Measurements from ENCODE around the gene CRYL1. TPM values are rescaled to one million over a fixed set of nuclear protein-coding genes. Genes with fewer than 3 reads are reported as not detected.

CRYL1 gene
- total RNA-seq, 1 experiment from 2014 or later = 26.5 TPM

- ATAC-seq = no peak
- POLR2A ChIA-PET = no interaction called here
- DNase-seq (ENCODE audit: low read depth, low spot score) = no peak
- H3K4me3 ChIP-seq (replicated peaks in 1 of 2; ENCODE audit: low read depth in 1 of 2, low read length in 2 of 2) = no peak overlapping the region
- H3K36me3 ChIP-seq (ENCODE audit: control insufficient read depth in 1 of 2, insufficient read depth in 2 of 2, low read length in 2 of 2) = no peaks in the 10 kb centered on the region
- no peak for TF ChIP-seq ZNF274 (IDR thresholded peaks at IDR 0.05; ENCODE audit: low read depth, low read length)
- no peak for TF ChIP-seq ELF1 (IDR thresholded peaks at IDR 0.05; ENCODE audit: borderline replicate concordance, low read depth)
- TF ChIP-seq TCF7L2 (IDR thresholded peaks at IDR 0.05; ENCODE audit: borderline replicate concordance, extremely low read depth, insufficient read depth, insufficient read length) = no peak
- TF ChIP-seq EGR1 (IDR thresholded peaks at IDR 0.05; ENCODE audit: low read depth) = no peak
- no peak for TF ChIP-seq MAX (IDR thresholded peaks at IDR 0.05)
- TF ChIP-seq YY1 (IDR thresholded peaks at IDR 0.05; ENCODE audit: extremely low read depth, insufficient replicate concordance, low read depth, low read length) = no peak
- H3K4me1 ChIP-seq (ENCODE audit: control insufficient read depth in 1 of 2, insufficient read depth in 2 of 2, low read length in 2 of 2) = no peaks in the 10 kb centered on the region
- no peak overlapping the region for H3K27ac ChIP-seq (ENCODE audit: low read depth, low read length)
- H3K27me3 ChIP-seq (ENCODE audit: insufficient read depth, low read length) = no peaks in the 10 kb centered on the region
- H3K9me2 ChIP-seq (ENCODE audit: insufficient read depth) = no peaks in the 10 kb centered on the region
- intact Hi-C loops (cut with micrococcal nuclease) = no loop called here
- H2AFZ ChIP-seq (ENCODE audit: low read depth, low read length, poor library complexity, severe bottlenecking) = no peak overlapping the region
- H3K4me2 ChIP-seq (ENCODE audit: low read length) = no peak overlapping the region
- RAD21 ChIA-PET (ENCODE audit: low non-redundant PET in 1 of 2, low total read pairs in 2 of 2, uncharacterized antibody in 2 of 2, unreplicated experiment in 2 of 2) = no interaction called here
- H3K9ac ChIP-seq (ENCODE audit: low read length) = no peak overlapping the region
- H3K9me3 ChIP-seq (ENCODE audit: control insufficient read depth in 1 of 2, insufficient read depth in 1 of 2, low read depth in 1 of 2, low read length in 2 of 2) = no peaks in the 10 kb centered on the region
- no peaks in the 10 kb centered on the region for H4K20me1 ChIP-seq (ENCODE audit: insufficient read depth)
- no peaks in the 10 kb centered on the region for H3K79me2 ChIP-seq (ENCODE audit: insufficient read depth, low read length)
- CTCF ChIA-PET = no interaction called here
- no TSS peak for BruUV-seq (replicated peaks)
Observed at GRCh38 chr13:20399961-20400360, 125.7 kb downstream of the CRYL1 start.

GRCh38 chr13:20399515-20399914 lies 126.1 kb downstream of the CRYL1 start:
- DNase-seq (ENCODE audit: low read depth, low spot score) (no peak), ATAC-seq (no peak)
- Histone ChIP-seq H4K20me1 (ENCODE audit: insufficient read depth) (no peaks in the 10 kb centered on the region), H3K27ac (ENCODE audit: low read depth, low read length) (no peak overlapping the region), H3K79me2 (ENCODE audit: insufficient read depth, low read length) (no peaks in the 10 kb centered on the region), H3K4me3 (replicated peaks in 1 of 2; ENCODE audit: low read depth in 1 of 2, low read length in 2 of 2) (no peak overlapping the region), H3K4me1 (ENCODE audit: control insufficient read depth in 1 of 2, insufficient read depth in 2 of 2, low read length in 2 of 2) (no peaks in the 10 kb centered on the region), H3K27me3 (ENCODE audit: insufficient read depth, low read length) (no peaks in the 10 kb centered on the region), H2AFZ (ENCODE audit: low read depth, low read length, poor library complexity, severe bottlenecking) (no peak overlapping the region), H3K9ac (ENCODE audit: low read length) (no peak overlapping the region), H3K36me3 (ENCODE audit: control insufficient read depth in 1 of 2, insufficient read depth in 2 of 2, low read length in 2 of 2) (no peaks in the 10 kb centered on the region), H3K9me3 (ENCODE audit: control insufficient read depth in 1 of 2, insufficient read depth in 1 of 2, low read depth in 1 of 2, low read length in 2 of 2) (no peaks in the 10 kb centered on the region), H3K9me2 (ENCODE audit: insufficient read depth) (no peaks in the 10 kb centered on the region), H3K4me2 (ENCODE audit: low read length) (no peak overlapping the region)
- TF ChIP-seq ZFX (IDR thresholded peaks at IDR 0.05) (no peak), SP1 (IDR thresholded peaks at IDR 0.05; ENCODE audit: low read depth) (no peak), POLR2A (IDR thresholded peaks at IDR 0.05; ENCODE audit: borderline replicate concordance, extremely low read depth, insufficient read depth, insufficient read length) (no peak), ZBTB33 (IDR thresholded peaks at IDR 0.05; ENCODE audit: extremely low read depth, insufficient replicate concordance, low read length) (no peak), EZH2phosphoT487 (IDR thresholded peaks at IDR 0.05; ENCODE audit: borderline replicate concordance) (no peak), YY1 (IDR thresholded peaks at IDR 0.05; ENCODE audit: extremely low read depth, insufficient replicate concordance, low read depth, low read length) (no peak), SIN3A (IDR thresholded peaks at IDR 0.05; ENCODE audit: low read depth) (no peak), FOSL1 (IDR thresholded peaks at IDR 0.05; ENCODE audit: low read depth) (no peak), SRF (IDR thresholded peaks at IDR 0.05; ENCODE audit: low read depth) (no peak), CBX3 (IDR thresholded peaks at IDR 0.05; ENCODE audit: low read depth) (no peak), JUND (IDR thresholded peaks at IDR 0.05) (no peak), EZH2 (IDR thresholded peaks at IDR 0.05) (no peak), ZNF274 (IDR thresholded peaks at IDR 0.05; ENCODE audit: low read depth, low read length) (no peak), ELF1 (IDR thresholded peaks at IDR 0.05; ENCODE audit: borderline replicate concordance, low read depth) (no peak)
- intact Hi-C loops (cut with micrococcal nuclease) = no loop called here
- RAD21 ChIA-PET (ENCODE audit: low non-redundant PET in 1 of 2, low total read pairs in 2 of 2, uncharacterized antibody in 2 of 2, unreplicated experiment in 2 of 2) = no interaction called here
- POLR2A ChIA-PET = no interaction called here
- no TSS peak for BruUV-seq (replicated peaks)
- CTCF ChIA-PET = no interaction called here

Data from HCT116 (cell line).